Endothelial cell of umbilical vein (primary cell): Measurements from ENCODE around the gene VGLL4. TPM values are rescaled to one million over a fixed set of nuclear protein-coding genes. Genes with fewer than 3 reads are reported as not detected.

Experiments
- BruUV-seq: library from RNA; stranded (reverse); fragments of 400-500 nt; replicated peaks from 2 replicates; lab custom pipeline; 2021; lab: Mats Ljungman, UMichigan
- CTCF ChIA-PET: fragments of 300-600, 350-600 bp; sonication (Branson Sonifier 250); formaldehyde crosslinking; loops from one replicate; lab custom pipeline; 2021; ENCODE audit warnings: antibody characterized with exemption, inconsistent platforms; lab: Charles Lee
- POLR2A ChIA-PET: fragments of 300-600, 350-600 bp; sonication (Branson Sonifier 250); formaldehyde crosslinking; loops from one replicate; lab custom pipeline; 2021; ENCODE audit warnings: antibody characterized with exemption, inconsistent platforms; lab: Charles Lee
- DNase-seq: peaks from one replicate; pipeline ENCODE4 v3.0.0-alpha.2; 2011; ENCODE audit warnings: low read depth, low spot score
- FAIRE-seq: peaks from 2 replicates; lab custom pipeline; 2011; peaks lifted over from hg19 to GRCh38; lab: Jason Lieb, UNC
- H2AFZ ChIP-seq: 2 replicates; pipeline ENCODE4 v1.6.0; 2012; ENCODE audit warnings: low read depth, low read length, control low read depth, inconsistent platforms
- H3K27ac ChIP-seq: 2 replicates; pipeline ENCODE4 v1.5.1; 2011; ENCODE audit warnings: low read depth, mild to moderate bottlenecking, control low read depth, low read length, moderate library complexity; ENCODE audit not compliant: insufficient read depth
- H3K27me3 ChIP-seq, 2 experiments: 2 replicates each; pipeline versions ENCODE4 v1.6.0 to v1.6.1; 2011; ENCODE audit warnings: low read length in 2 of 2, mixed read lengths in 1 of 2; ENCODE audit not compliant: control insufficient read depth in 2 of 2, insufficient read depth in 2 of 2
- H3K36me3 ChIP-seq, 2 experiments: 2 replicates in 1 of 2; 3 replicates in 1 of 2; pipeline ENCODE4 v1.5.1; 2011; ENCODE audit warnings: low read length in 2 of 2, mild to moderate bottlenecking in 1 of 2, moderate library complexity in 1 of 2; ENCODE audit not compliant: control insufficient read depth in 2 of 2, insufficient read depth in 2 of 2; ENCODE audit errors: extremely low read depth in 1 of 2
- H3K4me1 ChIP-seq: 3 replicates; pipeline ENCODE4 v1.5.1; 2011; ENCODE audit warnings: mild to moderate bottlenecking, low read length; ENCODE audit not compliant: control insufficient read depth, insufficient read depth; ENCODE audit errors: extremely low read depth
- H3K4me2 ChIP-seq: 2 replicates; pipeline ENCODE4 v1.6.1; 2011; ENCODE audit warnings: low read length, control low read depth, mixed read lengths; ENCODE audit not compliant: insufficient read depth
- H3K4me3 ChIP-seq, 3 experiments: fragments of 200-600 bp in 1 of 3; sonication (generic), shearing (Covaris generic) in 1 of 3; replicated peaks in 1 of 3; 2 replicates each; pipeline ENCODE4 v1.5.1; 2011 to 2016; ENCODE audit warnings: control low read depth in 3 of 3, low read length in 3 of 3, mild to moderate bottlenecking in 2 of 3, inconsistent platforms in 1 of 3, low read depth in 1 of 3, moderate library complexity in 1 of 3; ENCODE audit not compliant: insufficient read depth in 1 of 3
- H3K79me2 ChIP-seq: 2 replicates; pipeline ENCODE4 v1.6.0; 2012; ENCODE audit warnings: low read length, inconsistent platforms; ENCODE audit not compliant: control insufficient read depth, insufficient read depth
- H3K9ac ChIP-seq: replicated peaks from 2 replicates; pipeline ENCODE3; 2011; ENCODE audit warnings: low read length, control low read depth; ENCODE audit not compliant: insufficient read depth; ENCODE audit errors: extremely low read depth
- H3K9me1 ChIP-seq: replicated peaks from 3 replicates; pipeline ENCODE4 v1.6.0; 2011; ENCODE audit warnings: mild to moderate bottlenecking, low read length; ENCODE audit not compliant: control insufficient read depth, insufficient read depth; ENCODE audit errors: extremely low read depth
- H3K9me3 ChIP-seq: replicated peaks from 2 replicates; pipeline ENCODE4 v1.5.1; 2012; ENCODE audit warnings: low read length, inconsistent platforms; ENCODE audit not compliant: control insufficient read depth, insufficient read depth
- H4K20me1 ChIP-seq: replicated peaks from 2 replicates; pipeline ENCODE3; 2011; ENCODE audit warnings: mild to moderate bottlenecking, low read length; ENCODE audit not compliant: control insufficient read depth, insufficient read depth; ENCODE audit errors: extremely low read depth
- EZH2 ChIP-seq: IDR thresholded peaks from 2 replicates; pipeline ENCODE4 v1.6.1; 2012; ENCODE audit warnings: borderline replicate concordance, low read depth, mild to moderate bottlenecking, moderate library complexity, low read length, inconsistent platforms; ENCODE audit not compliant: severe bottlenecking
- FOS ChIP-seq: IDR thresholded peaks from 2 replicates; pipeline ENCODE4 v1.6.1; 2011; ENCODE audit warnings: mild to moderate bottlenecking, low read length, moderate library complexity, borderline replicate concordance; ENCODE audit not compliant: insufficient read depth
- GATA2 ChIP-seq: IDR thresholded peaks from 2 replicates; pipeline ENCODE4 v1.7.0; 2011; ENCODE audit warnings: low read depth, mild to moderate bottlenecking, moderate library complexity, mixed read lengths, low read length; ENCODE audit not compliant: insufficient read length, insufficient read depth
- JUN ChIP-seq: IDR thresholded peaks from 2 replicates; pipeline ENCODE4 v1.6.1; 2011; ENCODE audit warnings: borderline replicate concordance, low read depth; ENCODE audit not compliant: insufficient read length, insufficient read depth
- MYC ChIP-seq: IDR thresholded peaks from one replicate; pipeline ENCODE4 v1.6.1; 2011; ENCODE audit warnings: mild to moderate bottlenecking, low read depth, low read length
- POLR2A ChIP-seq: IDR thresholded peaks from 2 replicates; pipeline ENCODE4 v1.6.1; 2012; ENCODE audit warnings: low read depth, mild to moderate bottlenecking, control low read depth, low read length
- POLR2AphosphoS5 ChIP-seq: IDR thresholded peaks from 2 replicates; pipeline ENCODE4 v1.6.1; 2012; ENCODE audit warnings: low read depth, mild to moderate bottlenecking, control low read depth, low read length, moderate library complexity; ENCODE audit not compliant: insufficient read depth
- dilution Hi-C: fragments of 300-500 bp; cut with MboI; formaldehyde crosslinking; loops from one replicate; pipeline ENCODE4 v1.15.0; 2019; ENCODE audit warnings: low sequenced_read_pairs; ENCODE audit not compliant: extremely low pct_ligation_motif_present
- intact Hi-C: fragments of 100-400 bp; cut with micrococcal nuclease; formaldehyde crosslinking; loops from one replicate; pipeline ENCODE4 v1.10.0; 2022
- polyA plus RNA-seq, 4 experiments: library from polyadenylated mRNA; depleted of rRNA in 3 of 4; stranded (reverse) in 3 of 4; unstranded in 1 of 4; fragments of >200 nt; gene quantifications; 2 replicates each; pipeline versions ENCODE4 v1.2.1 to v1.2.3, GENCODE V29; 2011 to 2012; ENCODE audit warnings: missing spikeins in 1 of 4
- total RNA-seq: library from RNA; stranded (reverse); gene quantifications from 2 replicates; pipeline ENCODE4 v1.2.3, GENCODE V29; 2021
- TF ChIP-seq, protein P1 (sequence below), 2 donors: IDR thresholded peaks; 1 replicate in 1 of 2; 2 replicates in 1 of 2; pipeline ENCODE4 v1.5.1; 2011; ENCODE audit warnings: low read length in 2 of 2, mild to moderate bottlenecking in 2 of 2, moderate library complexity in 2 of 2, control low read depth in 1 of 2, inconsistent platforms in 1 of 2, low read depth in 1 of 2; ENCODE audit not compliant: insufficient read depth in 1 of 2; ENCODE audit errors: extremely low read depth in 1 of 2
- TF ChIP-seq, protein P2 (sequence below): IDR thresholded peaks from 2 replicates; pipeline ENCODE4 v1.6.1; 2011; ENCODE audit not compliant: insufficient read depth, insufficient read length

VGLL4 gene
- total and polyA plus RNA-seq, 2 donors (not counting 3 experiments of a cell fraction or from before 2014, with no cell fraction given), result 67.0 to 78.9 TPM

DNA sequence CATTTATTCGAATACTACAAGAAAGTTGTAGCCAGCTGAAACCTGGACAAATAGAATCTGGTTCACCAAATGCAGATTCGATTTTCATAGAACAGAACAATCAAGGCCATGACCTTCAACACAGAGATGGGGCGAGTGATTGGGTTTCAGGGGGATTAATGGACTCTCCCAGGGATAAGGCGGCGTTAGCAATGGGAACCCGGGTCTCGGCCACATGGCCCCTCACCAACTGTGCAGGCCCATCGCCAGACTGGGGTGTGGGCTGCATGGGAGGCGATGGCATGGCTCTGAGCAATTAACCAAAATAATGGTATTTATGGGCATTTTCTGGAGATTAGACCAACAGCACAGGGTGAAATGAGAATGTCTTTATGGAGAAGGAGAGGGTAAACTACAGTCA, 34.2 kb downstream of the VGLL4 start:
- Histone ChIP-seq H3K4me3 (no peak overlapping the region), H3K4me2 (no peak overlapping the region), H3K79me2 (peaks cover 97% of the 10 kb centered on the region), H3K4me1 (no peaks in the 10 kb centered on the region), H3K36me3 (peaks cover 0 to 2% of the 10 kb centered on the region in 2 experiments), H3K27me3 (no peaks in the 10 kb centered on the region), H3K9ac (no peak overlapping the region), H3K9me1 (no peaks in the 10 kb centered on the region), H3K9me3 (no peaks in the 10 kb centered on the region), H3K27ac (no peak overlapping the region), H2AFZ (no peak overlapping the region), H4K20me1 (peaks cover 18% of the 10 kb centered on the region)
- TF ChIP-seq POLR2AphosphoS5, result no peak
- no peak for TF ChIP-seq POLR2A
- no peak for TF ChIP-seq GATA2
- no peak for TF ChIP-seq EZH2
- no peak for TF ChIP-seq FOS
- TF ChIP-seq MYC, result no peak
- no peak for TF ChIP-seq JUN
- TF ChIP-seq, protein P1, sequence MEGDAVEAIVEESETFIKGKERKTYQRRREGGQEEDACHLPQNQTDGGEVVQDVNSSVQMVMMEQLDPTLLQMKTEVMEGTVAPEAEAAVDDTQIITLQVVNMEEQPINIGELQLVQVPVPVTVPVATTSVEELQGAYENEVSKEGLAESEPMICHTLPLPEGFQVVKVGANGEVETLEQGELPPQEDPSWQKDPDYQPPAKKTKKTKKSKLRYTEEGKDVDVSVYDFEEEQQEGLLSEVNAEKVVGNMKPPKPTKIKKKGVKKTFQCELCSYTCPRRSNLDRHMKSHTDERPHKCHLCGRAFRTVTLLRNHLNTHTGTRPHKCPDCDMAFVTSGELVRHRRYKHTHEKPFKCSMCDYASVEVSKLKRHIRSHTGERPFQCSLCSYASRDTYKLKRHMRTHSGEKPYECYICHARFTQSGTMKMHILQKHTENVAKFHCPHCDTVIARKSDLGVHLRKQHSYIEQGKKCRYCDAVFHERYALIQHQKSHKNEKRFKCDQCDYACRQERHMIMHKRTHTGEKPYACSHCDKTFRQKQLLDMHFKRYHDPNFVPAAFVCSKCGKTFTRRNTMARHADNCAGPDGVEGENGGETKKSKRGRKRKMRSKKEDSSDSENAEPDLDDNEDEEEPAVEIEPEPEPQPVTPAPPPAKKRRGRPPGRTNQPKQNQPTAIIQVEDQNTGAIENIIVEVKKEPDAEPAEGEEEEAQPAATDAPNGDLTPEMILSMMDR (IDR thresholded peaks at IDR 0.05; ENCODE audit: extremely low read depth in 1 of 2, insufficient read depth in 1 of 2, low read depth in 1 of 2, low read length in 2 of 2), result no peak
- TF ChIP-seq, protein P2, sequence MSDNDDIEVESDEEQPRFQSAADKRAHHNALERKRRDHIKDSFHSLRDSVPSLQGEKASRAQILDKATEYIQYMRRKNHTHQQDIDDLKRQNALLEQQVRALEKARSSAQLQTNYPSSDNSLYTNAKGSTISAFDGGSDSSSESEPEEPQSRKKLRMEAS, result no peak
- POLR2A ChIA-PET, result no interaction called here
- dilution Hi-C loops (no loop called here), intact Hi-C loops (no loop called here)
- CTCF ChIA-PET, result interaction anchor here (1.5 kb wide), 1 partner anchor 230 kb away, joined by 4 read pairs; no protein-coding TSS in a partner anchor
- DNase-seq, result no peak
- no peak for FAIRE-seq
- BruUV-seq, result no TSS peak
